ENCODE results near the gene MMP25. TPM values are rescaled to one million over a fixed set of nuclear protein-coding genes. Genes with fewer than 3 reads are reported as not detected.

MMP25 gene
- total and polyA plus RNA-seq, 3 experiments from 2014 or later = 0.90 to 1.9 (median 1.5) TPM

- ChIA-PET POLR2A (interaction anchor here (0.5 to 1.9 kb wide), 4 partner anchors 19 to 128 kb away, joined by 3 to 7 read pairs (median 4); partner anchors contain the start of gene ZNF213), CTCF (interaction anchor here (0.5 to 17.8 kb wide), 9 partner anchors 7 to 107 kb away, joined by 3 to 289 read pairs (median 4); partner anchors contain the start of gene CLDN9)
- Histone ChIP-seq H3K4me1 (ENCODE audit: insufficient read depth, low read length) (peaks cover 47% of the 10 kb centered on the region), H3K9me3 (ENCODE audit: low read length) (no peaks in the 10 kb centered on the region), H3K27ac (ENCODE audit: low read depth, low read length) (peak overlapping the region; percentile 88), H3K27me3 (ENCODE audit: insufficient read depth, low read length, poor library complexity, severe bottlenecking) (no peaks in the 10 kb centered on the region), H3K36me3 (ENCODE audit: insufficient read depth, low read length) (peaks cover 7% of the 10 kb centered on the region), H3K4me3 (ENCODE audit: low read length) (peak overlapping the region; percentile 88)
- no peak for DNase-seq
- Mint-ChIP-seq H3K27me3 (peaks cover 0 to 2% of the 10 kb centered on the region in 2 donors), H3K36me3 (peaks cover 0 to 22% (median 3%) of the 10 kb centered on the region in 3 donors), H3K9me3 (no peaks in the 10 kb centered on the region), H3K27ac (peak overlapping the region; percentile 78 to 93 (median 86)), H3K4me3 (peak overlapping the region; percentile 87 to 98 (median 93)), H3K4me1 (peaks cover 42 to 64% (median 45%) of the 10 kb centered on the region in 3 donors)
Measured at GRCh38 chr16:3022684-3023414, 23.5 kb upstream of the MMP25 start.

DNA sequence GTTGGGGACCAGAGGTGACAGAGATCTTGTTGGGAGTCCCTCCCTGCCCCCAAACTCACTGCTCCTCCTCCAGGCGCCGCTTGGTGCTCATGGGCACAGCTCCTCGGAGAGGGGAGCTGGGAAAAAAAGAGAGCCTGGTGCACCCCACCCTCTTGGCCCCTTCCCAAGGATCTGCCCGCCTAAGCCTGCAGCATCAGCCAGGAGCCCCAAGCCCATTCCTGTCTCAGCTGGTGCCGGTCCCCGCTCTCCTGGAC lies 23.0 kb upstream of the MMP25 start:
- peak overlapping the region; percentile 88 for H3K4me3 ChIP-seq (ENCODE audit: low read length)
- peak overlapping the region; percentile 78 to 97 (median 88) for H3K27ac Mint-ChIP-seq
- H3K9me3 Mint-ChIP-seq = peaks cover 0 to 2% (median 0%) of the 10 kb centered on the region in 5 donors
- ChIA-PET POLR2A (interaction anchor here (0.5 to 1.9 kb wide), 3 partner anchors 21 to 127 kb away, joined by 3 to 7 read pairs (median 4); partner anchors contain the start of gene ZNF213), CTCF (interaction anchor here (0.5 to 17.8 kb wide), 8 partner anchors 6 to 106 kb away, joined by 3 to 289 read pairs (median 5); partner anchors contain the start of gene CLDN9)
- H3K36me3 Mint-ChIP-seq = peaks cover 0 to 22% (median 3%) of the 10 kb centered on the region in 3 donors
- peak overlapping the region; percentile 88 for H3K27ac ChIP-seq (ENCODE audit: low read depth, low read length)
- peak in 1 of 5 donors; percentile 39 for DNase-seq
- peaks cover 42 to 64% (median 47%) of the 10 kb centered on the region in 3 donors for H3K4me1 Mint-ChIP-seq
- peaks cover 7% of the 10 kb centered on the region for H3K36me3 ChIP-seq (ENCODE audit: insufficient read depth, low read length)
- H3K4me3 Mint-ChIP-seq = peak overlapping the region; percentile 87 to 98 (median 93)
- H3K27me3 Mint-ChIP-seq = peaks cover 0 to 3% of the 10 kb centered on the region in 2 donors
- H3K4me1 ChIP-seq (ENCODE audit: insufficient read depth, low read length) = peaks cover 43% of the 10 kb centered on the region
- H3K9me3 ChIP-seq (ENCODE audit: low read length) = no peaks in the 10 kb centered on the region
- H3K27me3 ChIP-seq (ENCODE audit: insufficient read depth, low read length, poor library complexity, severe bottlenecking) = no peaks in the 10 kb centered on the region

GRCh38 chr16:3023669-3024478 lies 22.5 kb upstream of the MMP25 start, which contains the start of the genes HCFC1R1 and THOC6:
HCFC1R1 (minus strand) TSS chr16:3023942; CDS start chr16:3023941, 1 bp downstream.
THOC6 (plus strand) TSS chr16:3024035; CDS start chr16:3024327, 292 bp downstream.
- peak; percentile 91 to 97 (median 94) for DNase-seq
- Histone ChIP-seq H3K4me3 (ENCODE audit: low read length) (peak within 1 kb of the TSS; percentile 88), H3K4me1 (ENCODE audit: insufficient read depth, low read length) (peaks cover 46% of the 10 kb centered on the region), H3K27ac (ENCODE audit: low read depth, low read length) (peak within 1 kb of the TSS; percentile 88), H3K36me3 (ENCODE audit: insufficient read depth, low read length) (peaks cover 7% of the 10 kb centered on the region), H3K9me3 (ENCODE audit: low read length) (no peaks in the 10 kb centered on the region), H3K27me3 (ENCODE audit: insufficient read depth, low read length, poor library complexity, severe bottlenecking) (peaks cover under 1% of the 10 kb centered on the region)
- Mint-ChIP-seq H3K9me3 (peaks cover 0 to 2% (median 0%) of the 10 kb centered on the region in 5 donors), H3K36me3 (peaks cover 0 to 22% (median 3%) of the 10 kb centered on the region in 3 donors), H3K4me3 (peak within 1 kb of the TSS; percentile 87 to 98 (median 93)), H3K27ac (peak within 1 kb of the TSS; percentile 78 to 97 (median 96)), H3K4me1 (peaks cover 42 to 66% (median 48%) of the 10 kb centered on the region in 3 donors), H3K27me3 (peaks cover 0 to 3% of the 10 kb centered on the region in 2 donors)
- ChIA-PET POLR2A (interaction anchor here (1.9 kb wide), 1 partner anchor 111 kb away, joined by 7 read pairs; the partner anchor contains the start of gene ZNF213), CTCF (interaction anchor here (0.9 to 17.8 kb wide), 8 partner anchors 6 to 67 kb away, joined by 3 to 289 read pairs (median 4); partner anchors contain the start of gene CLDN9)

DNA sequence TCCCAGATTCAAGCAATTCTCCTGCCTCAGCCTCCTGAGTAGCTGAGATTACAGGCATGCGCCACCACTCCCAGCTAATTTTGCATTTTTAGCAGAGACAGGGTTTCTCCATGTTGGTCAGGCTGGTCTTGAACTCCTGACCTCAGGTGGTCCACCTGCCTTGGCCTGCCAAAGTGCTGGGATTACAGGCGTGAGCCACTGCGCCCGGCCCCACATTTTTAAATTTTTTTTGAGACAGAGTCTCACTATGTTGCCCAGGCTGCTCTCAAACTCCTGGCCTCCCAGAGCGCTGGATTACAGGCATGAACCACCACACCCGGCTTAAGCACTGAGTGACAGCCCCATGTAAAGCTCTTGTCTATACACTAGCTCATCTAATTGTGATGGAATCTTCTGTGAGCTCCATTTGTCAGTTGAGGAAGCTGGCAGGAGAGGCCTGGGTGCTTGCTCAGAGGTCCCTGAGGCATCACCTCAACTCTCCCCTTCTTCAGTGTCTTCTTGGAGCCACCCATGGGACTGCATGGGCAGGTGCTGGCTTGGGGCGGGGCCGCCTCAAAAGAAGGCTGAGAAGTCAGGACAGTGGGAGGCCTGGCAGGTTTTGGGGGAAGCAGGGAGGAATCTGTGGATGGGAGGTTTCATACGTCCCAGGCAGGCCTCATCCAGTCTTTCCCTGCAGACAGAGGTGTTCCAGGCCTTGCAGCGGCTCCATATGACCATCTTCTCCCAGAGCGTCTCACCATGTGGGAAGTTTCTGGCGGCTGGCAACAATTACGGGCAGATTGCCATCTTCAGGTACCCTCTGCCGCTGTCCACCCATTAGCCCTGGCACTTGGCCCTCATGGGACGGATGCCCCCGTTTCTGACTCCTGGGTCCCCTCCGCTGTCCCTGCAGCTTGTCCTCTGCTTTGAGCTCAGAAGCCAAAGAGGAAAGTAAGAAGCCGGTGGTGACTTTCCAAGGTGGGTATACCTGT lies 21.0 kb upstream of the MMP25 start:
- no peak for DNase-seq
- peaks cover 5 to 8% of the 10 kb centered on the region in 2 donors for H3K27me3 Mint-ChIP-seq
- H3K27ac Mint-ChIP-seq = peak overlapping the region in 1 of 8 donors; percentile 11
- H3K4me1 Mint-ChIP-seq = peaks cover 50 to 72% (median 52%) of the 10 kb centered on the region in 3 donors
- ChIA-PET CTCF (interaction anchor here (0.7 to 17.8 kb wide), 8 partner anchors 9 to 104 kb away, joined by 3 to 289 read pairs (median 4); partner anchors contain the start of gene CLDN9), POLR2A (interaction anchor here (0.6 to 0.7 kb wide), 2 partner anchors 144 to 418 kb away, joined by 3 to 6 read pairs; partner anchors contain the start of gene NAA60)
- peaks cover 7% of the 10 kb centered on the region for H3K36me3 ChIP-seq (ENCODE audit: insufficient read depth, low read length)
- H3K9me3 Mint-ChIP-seq = peaks cover 0 to 2% (median 0%) of the 10 kb centered on the region in 5 donors
- H3K27ac ChIP-seq (ENCODE audit: low read depth, low read length) = no peak overlapping the region
- H3K4me3 Mint-ChIP-seq = peak overlapping the region in 1 of 7 donors; percentile 22
- no peaks in the 10 kb centered on the region for H3K9me3 ChIP-seq (ENCODE audit: low read length)
- H3K27me3 ChIP-seq (ENCODE audit: insufficient read depth, low read length, poor library complexity, severe bottlenecking) = peaks cover 6% of the 10 kb centered on the region
- H3K4me3 ChIP-seq (ENCODE audit: low read length) = no peak overlapping the region
- H3K4me1 ChIP-seq (ENCODE audit: insufficient read depth, low read length) = peaks cover 53% of the 10 kb centered on the region
- H3K36me3 Mint-ChIP-seq = peaks cover 0 to 22% (median 3%) of the 10 kb centered on the region in 3 donors

- Mint-ChIP-seq H3K4me3 (no peak overlapping the region), H3K9me3 (peaks cover 0 to 2% (median 0%) of the 10 kb centered on the region in 5 donors), H3K27ac (peak overlapping the region in 2 of 8 donors; percentile 11 to 73), H3K36me3 (peaks cover 0 to 22% (median 3%) of the 10 kb centered on the region in 3 donors), H3K27me3 (peaks cover 5 to 8% of the 10 kb centered on the region in 2 donors), H3K4me1 (peaks cover 46 to 66% (median 49%) of the 10 kb centered on the region in 3 donors)
- H3K36me3 ChIP-seq (ENCODE audit: insufficient read depth, low read length) = peaks cover 7% of the 10 kb centered on the region
- POLR2A ChIA-PET = interaction anchor here (1.6 kb wide), 1 partner anchor 22 kb away, joined by 4 read pairs; no protein-coding TSS in a partner anchor
- H3K9me3 ChIP-seq (ENCODE audit: low read length) = no peaks in the 10 kb centered on the region
- H3K27ac ChIP-seq (ENCODE audit: low read depth, low read length) = no peak overlapping the region
- no peak for DNase-seq
- peaks cover 52% of the 10 kb centered on the region for H3K4me1 ChIP-seq (ENCODE audit: insufficient read depth, low read length)
- peaks cover 6% of the 10 kb centered on the region for H3K27me3 ChIP-seq (ENCODE audit: insufficient read depth, low read length, poor library complexity, severe bottlenecking)
- H3K4me3 ChIP-seq (ENCODE audit: low read length) = no peak overlapping the region
- CTCF ChIA-PET = interaction anchor here (1.1 to 17.8 kb wide), 5 partner anchors 9 to 103 kb away, joined by 3 to 289 read pairs (median 5); partner anchors contain the start of gene CLDN9
Measured at GRCh38 chr16:3026003-3026378, 20.4 kb upstream of the MMP25 start.

DNA sequence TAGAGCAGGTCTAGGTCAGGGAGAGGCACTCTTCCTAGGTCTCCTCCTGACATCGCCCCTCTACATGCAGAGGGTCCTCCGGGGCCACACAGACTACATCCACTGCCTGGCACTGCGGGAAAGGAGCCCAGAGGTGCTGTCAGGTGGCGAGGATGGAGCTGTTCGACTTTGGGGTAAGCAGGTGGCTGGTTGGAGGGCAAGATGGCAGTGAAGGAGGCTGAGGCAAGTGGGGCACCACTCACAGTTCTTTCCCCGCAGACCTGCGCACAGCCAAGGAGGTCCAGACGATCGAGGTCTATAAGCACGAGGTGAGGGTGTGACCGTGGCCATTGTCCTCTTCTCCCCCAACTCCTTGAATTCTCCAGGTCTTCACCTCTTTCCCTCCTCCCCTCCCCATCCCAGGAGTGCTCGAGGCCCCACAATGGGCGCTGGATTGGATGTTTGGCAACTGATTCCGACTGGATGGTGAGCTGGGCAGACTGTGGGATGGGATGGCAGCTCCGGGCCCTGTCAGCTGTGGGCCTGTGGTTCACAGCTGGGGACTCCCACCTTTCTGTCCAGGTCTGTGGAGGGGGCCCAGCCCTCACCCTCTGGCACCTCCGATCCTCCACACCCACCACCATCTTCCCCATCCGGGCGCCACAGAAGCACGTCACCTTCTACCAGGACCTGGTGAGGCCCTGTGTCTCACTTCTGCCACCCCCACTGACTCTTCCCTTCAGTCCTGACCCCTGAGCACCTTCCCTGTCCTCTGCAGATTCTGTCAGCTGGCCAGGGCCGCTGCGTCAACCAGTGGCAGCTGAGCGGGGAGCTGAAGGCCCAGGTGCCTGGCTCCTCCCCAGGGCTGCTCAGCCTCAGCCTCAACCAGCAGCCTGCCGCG lies 19.5 kb upstream of the MMP25 start:
- Histone ChIP-seq H3K4me3 (ENCODE audit: low read length) (no peak overlapping the region), H3K4me1 (ENCODE audit: insufficient read depth, low read length) (peaks cover 43% of the 10 kb centered on the region), H3K27me3 (ENCODE audit: insufficient read depth, low read length, poor library complexity, severe bottlenecking) (peaks cover 6% of the 10 kb centered on the region), H3K36me3 (ENCODE audit: insufficient read depth, low read length) (peaks cover 7% of the 10 kb centered on the region), H3K9me3 (ENCODE audit: low read length) (no peaks in the 10 kb centered on the region), H3K27ac (ENCODE audit: low read depth, low read length) (no peak overlapping the region)
- Mint-ChIP-seq H3K27ac (peak overlapping the region in 1 of 8 donors; percentile 11), H3K4me1 (peaks cover 38 to 60% (median 43%) of the 10 kb centered on the region in 3 donors), H3K27me3 (peaks cover 8 to 10% of the 10 kb centered on the region in 2 donors), H3K9me3 (peaks cover 0 to 2% (median 0%) of the 10 kb centered on the region in 5 donors), H3K36me3 (peaks cover 0 to 22% (median 3%) of the 10 kb centered on the region in 3 donors), H3K4me3 (peak overlapping the region in 1 of 7 donors; percentile 26)
- ChIA-PET POLR2A (interaction anchor here (0.6 to 1.8 kb wide), 4 partner anchors 17 to 188 kb away, joined by 4 to 7 read pairs (median 4); no protein-coding TSS in a partner anchor), CTCF (interaction anchor here (1.0 to 17.8 kb wide), 14 partner anchors 6 to 549 kb away, joined by 3 to 289 read pairs (median 6); partner anchors contain the start of genes BICDL2, CLDN9, HCFC1R1 and MMP25)
- DNase-seq = no peak
